GM21529 (cell line): Measurements from ENCODE around the gene AGMAT.

ENCODE experiments used
- ATAC-seq: cut with Tn5 transposase; IDR thresholded peaks from one replicate; pipeline ENCODE4 v1.9.1; 2021; ENCODE audit not compliant: unreplicated experiment

Gene AGMAT

GRCh38 chr1:15524283-15525049 is 60.4 kb downstream of the AGMAT start:
- ATAC-seq, result peak; percentile 35

- ATAC-seq, result no peak
Measured at GRCh38 chr1:15524021-15524282, 60.9 kb downstream of the AGMAT start, which contains the start of gene CASP9. CASP9 (minus strand) TSS chr1:15524215; CDS start chr1:15524200, 15 bp downstream.

- no peak for ATAC-seq
Measured at GRCh38 chr1:15523104-15524020, 61.5 kb downstream of the AGMAT start.

GRCh38 chr1:15522551-15522950 is 62.3 kb downstream of the AGMAT start:
- ATAC-seq, result no peak
